Central memory CD8-positive, alpha-beta T cell (primary cell): Measurements from ENCODE around the gene SLC17A4.

Experiments used
- ATAC-seq: fragments of 150-1000 bp; cut with Tn5 transposase; replicated peaks from 2 replicates; pipeline ENCODE4 v1.10.0; 2022; ENCODE audit warnings: mild to moderate bottlenecking, moderate FRiP score, moderate number of reproducible peaks; ENCODE audit not compliant: poor library complexity, severe bottlenecking; ENCODE audit errors: extremely low read depth
- DNase-seq, 2 donors: peaks; one replicate each; pipeline ENCODE4 v3.0.0; 2021; ENCODE audit warnings: low spot score in 2 of 2
- H3K27ac Mint-ChIP-seq: one replicate; pipeline ENCODE4 v1.8.0; 2022; ENCODE audit warnings: low read depth, mild to moderate bottlenecking, moderate library complexity, mixed read lengths
- H3K27me3 Mint-ChIP-seq: one replicate; pipeline ENCODE4 v1.8.0; 2022; ENCODE audit warnings: mixed read lengths
- H3K36me3 Mint-ChIP-seq: one replicate; pipeline ENCODE4 v1.8.0; 2022; ENCODE audit warnings: mild to moderate bottlenecking, moderate library complexity, mixed read lengths; ENCODE audit not compliant: insufficient read depth
- H3K4me1 Mint-ChIP-seq: one replicate; pipeline ENCODE4 v1.8.0; 2022; ENCODE audit warnings: mixed read lengths
- H3K4me3 Mint-ChIP-seq: one replicate; pipeline ENCODE4 v1.8.0; 2022; ENCODE audit warnings: mild to moderate bottlenecking, moderate library complexity, mixed read lengths
- H3K9me3 Mint-ChIP-seq: one replicate; pipeline ENCODE4 v1.8.0; 2022; ENCODE audit warnings: mixed read lengths

SLC17A4 gene, protein sequence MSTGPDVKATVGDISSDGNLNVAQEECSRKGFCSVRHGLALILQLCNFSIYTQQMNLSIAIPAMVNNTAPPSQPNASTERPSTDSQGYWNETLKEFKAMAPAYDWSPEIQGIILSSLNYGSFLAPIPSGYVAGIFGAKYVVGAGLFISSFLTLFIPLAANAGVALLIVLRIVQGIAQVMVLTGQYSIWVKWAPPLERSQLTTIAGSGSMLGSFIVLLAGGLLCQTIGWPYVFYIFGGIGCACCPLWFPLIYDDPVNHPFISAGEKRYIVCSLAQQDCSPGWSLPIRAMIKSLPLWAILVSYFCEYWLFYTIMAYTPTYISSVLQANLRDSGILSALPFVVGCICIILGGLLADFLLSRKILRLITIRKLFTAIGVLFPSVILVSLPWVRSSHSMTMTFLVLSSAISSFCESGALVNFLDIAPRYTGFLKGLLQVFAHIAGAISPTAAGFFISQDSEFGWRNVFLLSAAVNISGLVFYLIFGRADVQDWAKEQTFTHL

DNA sequence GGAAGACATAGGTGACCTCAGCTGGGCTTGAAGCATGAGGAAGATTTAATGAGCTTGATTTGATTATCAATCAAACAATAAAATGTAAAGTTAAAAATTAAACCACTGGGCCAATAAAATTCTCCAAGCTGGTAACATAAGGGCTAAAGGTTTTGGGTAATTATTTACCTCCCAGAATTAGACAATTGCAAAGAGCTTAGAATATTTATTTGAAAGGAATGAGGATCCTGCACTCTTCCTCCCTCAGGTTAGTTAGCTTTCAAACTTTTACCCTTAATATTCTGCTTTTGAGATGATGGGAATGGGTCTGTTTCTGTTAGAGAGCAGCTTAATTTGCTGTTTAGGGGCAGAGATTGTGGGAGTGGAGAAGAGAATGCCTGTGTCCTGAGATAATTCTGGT, at the start of gene SLC17A4:
Gene SLC17A4 (plus strand): TSS at position 208 of the 400 bp plus-strand sequence. CDS start 7,221 bp downstream, outside the sequence.
- no peak within 1 kb of the TSS for H3K27ac Mint-ChIP-seq
- H3K4me3 Mint-ChIP-seq = no peak within 1 kb of the TSS
- no peaks in the 10 kb centered on the region for H3K4me1 Mint-ChIP-seq

DNA sequence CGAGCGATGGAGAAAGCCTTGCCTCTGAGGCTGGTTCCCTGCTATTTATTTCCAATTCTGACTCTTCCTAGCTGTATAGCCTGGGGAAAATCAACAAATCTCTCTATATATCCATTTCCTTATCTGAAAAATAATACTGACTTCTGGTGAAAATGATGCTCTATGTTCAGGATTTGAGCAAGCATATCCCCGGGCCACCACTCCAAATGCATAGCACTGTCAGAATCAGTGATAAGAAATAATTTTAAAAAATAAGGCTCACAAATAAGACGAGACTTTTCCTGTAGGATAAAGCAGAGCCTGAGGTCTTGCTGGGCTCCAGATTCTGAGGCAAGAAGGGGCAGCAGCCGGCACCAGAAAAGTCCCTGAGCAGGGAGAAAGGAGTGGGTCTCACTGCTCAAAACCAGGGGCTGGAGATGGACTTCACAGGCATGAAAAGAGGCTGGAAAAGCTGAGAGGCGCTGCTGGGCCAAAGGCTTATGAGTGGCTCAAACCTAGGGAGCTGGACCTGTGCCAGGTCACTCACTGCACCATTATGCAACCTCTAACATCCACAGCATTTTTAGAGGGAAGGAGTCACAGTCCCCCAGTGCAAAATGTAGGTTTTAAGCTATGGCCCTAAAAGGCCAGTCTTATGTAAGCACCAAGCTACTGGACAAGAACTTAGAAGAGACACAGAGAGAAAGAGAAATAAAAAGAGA, 48.1 kb upstream of the SLC17A4 start:
- H3K9me3 Mint-ChIP-seq = no peaks in the 10 kb centered on the region
- no peak overlapping the region for H3K27ac Mint-ChIP-seq
- no peak overlapping the region for H3K4me3 Mint-ChIP-seq
- DNase-seq = no peak
- peaks cover 17% of the 10 kb centered on the region for H3K27me3 Mint-ChIP-seq
- no peaks in the 10 kb centered on the region for H3K4me1 Mint-ChIP-seq
- ATAC-seq = no peak
- H3K36me3 Mint-ChIP-seq = no peaks in the 10 kb centered on the region

More for the DNA sequence above, at the start of gene SLC17A4:
- Mint-ChIP-seq H3K9me3 (no peaks in the 10 kb centered on the region), H3K27me3 (peaks cover 14% of the 10 kb centered on the region), H3K36me3 (no peaks in the 10 kb centered on the region)
- DNase-seq (no peak), ATAC-seq (no peak)

DNA sequence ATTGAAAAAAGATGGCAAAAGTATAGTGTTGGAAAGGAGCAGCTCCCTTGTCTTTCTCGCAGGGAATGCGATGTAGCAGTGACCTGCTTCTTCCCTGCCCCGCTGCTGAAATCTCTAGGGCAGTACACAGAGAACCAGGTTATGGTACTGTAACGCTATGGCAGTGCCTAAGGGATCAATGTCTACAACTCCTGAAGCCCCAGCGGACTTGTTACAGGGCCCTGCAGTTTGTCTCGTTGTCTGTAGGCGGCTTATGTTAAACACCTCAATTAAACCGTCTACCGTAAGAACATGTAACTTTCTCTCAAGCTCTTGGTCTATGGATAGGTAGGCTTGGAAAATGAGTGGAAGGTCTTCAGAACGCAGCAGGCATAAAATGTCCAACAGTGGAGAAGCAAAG, 44.8 kb upstream of the SLC17A4 start:
- no peaks in the 10 kb centered on the region for H3K4me1 Mint-ChIP-seq
- peaks cover 17% of the 10 kb centered on the region for H3K27me3 Mint-ChIP-seq
- no peaks in the 10 kb centered on the region for H3K36me3 Mint-ChIP-seq
- no peaks in the 10 kb centered on the region for H3K9me3 Mint-ChIP-seq
- no peak overlapping the region for H3K27ac Mint-ChIP-seq
- DNase-seq = no peak
- H3K4me3 Mint-ChIP-seq = no peak overlapping the region
- no peak for ATAC-seq

DNA sequence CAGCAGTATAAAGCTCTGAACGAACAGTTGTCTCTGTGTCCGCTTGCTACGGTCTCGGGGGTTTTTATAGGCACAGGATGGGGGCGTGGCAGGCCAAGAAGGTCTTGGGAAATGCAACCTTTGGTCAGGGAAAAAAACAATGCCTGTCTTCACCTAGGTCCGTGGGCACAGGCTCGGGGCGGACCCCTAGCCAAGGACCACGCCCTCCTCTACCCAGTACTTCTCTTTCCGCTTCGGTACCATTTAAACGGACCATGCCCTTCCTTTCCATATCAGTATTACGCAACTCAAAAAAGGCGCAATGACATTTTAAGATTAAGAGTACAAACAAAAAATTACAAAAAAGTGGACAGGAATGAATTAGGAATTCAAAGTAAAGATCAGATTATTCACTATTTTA, 44.3 kb upstream of the SLC17A4 start:
- DNase-seq (no peak), ATAC-seq (no peak)
- Mint-ChIP-seq H3K27ac (no peak overlapping the region), H3K4me3 (no peak overlapping the region), H3K9me3 (no peaks in the 10 kb centered on the region), H3K4me1 (no peaks in the 10 kb centered on the region), H3K36me3 (no peaks in the 10 kb centered on the region), H3K27me3 (peaks cover 17% of the 10 kb centered on the region)

DNA sequence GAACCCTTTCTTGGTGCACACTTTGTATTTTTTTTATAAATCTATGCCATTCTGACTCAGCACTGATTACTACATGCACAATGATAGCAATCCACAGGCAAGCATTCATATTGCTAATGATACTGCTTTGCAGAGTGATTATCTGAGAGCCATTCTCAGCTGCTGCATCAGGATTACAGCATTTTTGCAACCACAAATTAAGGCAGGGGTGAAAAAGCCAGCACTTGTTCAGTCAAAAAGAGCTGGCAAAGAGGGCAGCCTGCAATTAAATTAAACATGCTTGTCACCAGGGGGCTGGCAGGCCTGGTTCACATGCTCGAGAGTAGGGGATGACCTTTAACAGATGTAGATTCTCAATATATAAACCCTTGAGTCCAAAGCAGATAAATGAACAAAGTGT, 40.7 kb upstream of the SLC17A4 start:
- H3K27me3 Mint-ChIP-seq = peaks cover 22% of the 10 kb centered on the region
- H3K9me3 Mint-ChIP-seq = no peaks in the 10 kb centered on the region
- ATAC-seq (no peak), DNase-seq (no peak)
- H3K4me3 Mint-ChIP-seq = no peak overlapping the region
- no peaks in the 10 kb centered on the region for H3K36me3 Mint-ChIP-seq
- no peaks in the 10 kb centered on the region for H3K4me1 Mint-ChIP-seq
- no peak overlapping the region for H3K27ac Mint-ChIP-seq

DNA sequence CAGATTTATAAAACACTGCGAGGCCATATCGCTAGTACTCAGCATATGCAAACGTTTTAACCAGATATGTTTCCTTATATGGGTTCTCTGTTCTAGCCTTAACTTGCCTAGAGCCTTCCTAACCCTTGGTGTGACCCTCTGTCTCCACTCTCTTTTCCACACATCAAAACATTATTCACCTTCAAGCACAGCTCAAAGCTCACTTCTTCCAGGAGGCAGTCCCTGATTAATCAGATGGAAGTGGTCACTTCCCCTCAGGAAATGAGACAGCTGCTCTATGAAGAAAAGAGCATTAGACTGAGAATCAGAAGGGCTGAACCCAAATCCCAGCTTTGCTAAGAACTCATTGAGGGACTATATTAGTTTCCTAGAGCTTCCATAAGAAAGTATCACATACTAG, 39.8 kb upstream of the SLC17A4 start:
- Mint-ChIP-seq H3K27me3 (peaks cover 22% of the 10 kb centered on the region), H3K36me3 (no peaks in the 10 kb centered on the region), H3K9me3 (no peaks in the 10 kb centered on the region), H3K4me3 (no peak overlapping the region), H3K27ac (no peak overlapping the region), H3K4me1 (no peaks in the 10 kb centered on the region)
- no peak for ATAC-seq
- DNase-seq = no peak

DNA sequence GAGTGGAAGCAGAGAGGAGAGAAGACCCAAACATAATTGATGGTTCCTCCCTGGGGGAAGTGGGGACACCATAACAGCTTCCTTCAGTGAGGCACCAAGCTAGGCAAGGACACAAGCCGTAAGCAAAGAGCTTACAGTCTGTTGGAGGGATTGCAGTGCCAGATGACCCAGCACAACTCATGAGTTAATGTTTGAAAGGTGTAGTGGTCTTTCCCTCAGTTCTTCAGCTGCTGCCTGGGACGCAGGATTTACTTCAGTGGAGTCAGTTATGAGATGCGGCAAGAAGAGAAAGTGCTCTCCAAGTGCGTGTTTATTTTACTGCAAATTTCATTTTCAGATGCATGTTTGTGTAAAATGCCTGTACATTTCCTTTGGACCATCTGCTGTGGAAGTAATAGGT, 38.7 kb upstream of the SLC17A4 start:
- Mint-ChIP-seq H3K36me3 (no peaks in the 10 kb centered on the region), H3K27me3 (peaks cover 22% of the 10 kb centered on the region), H3K9me3 (no peaks in the 10 kb centered on the region), H3K4me1 (no peaks in the 10 kb centered on the region), H3K4me3 (no peak overlapping the region), H3K27ac (no peak overlapping the region)
- DNase-seq (no peak), ATAC-seq (no peak)

DNA sequence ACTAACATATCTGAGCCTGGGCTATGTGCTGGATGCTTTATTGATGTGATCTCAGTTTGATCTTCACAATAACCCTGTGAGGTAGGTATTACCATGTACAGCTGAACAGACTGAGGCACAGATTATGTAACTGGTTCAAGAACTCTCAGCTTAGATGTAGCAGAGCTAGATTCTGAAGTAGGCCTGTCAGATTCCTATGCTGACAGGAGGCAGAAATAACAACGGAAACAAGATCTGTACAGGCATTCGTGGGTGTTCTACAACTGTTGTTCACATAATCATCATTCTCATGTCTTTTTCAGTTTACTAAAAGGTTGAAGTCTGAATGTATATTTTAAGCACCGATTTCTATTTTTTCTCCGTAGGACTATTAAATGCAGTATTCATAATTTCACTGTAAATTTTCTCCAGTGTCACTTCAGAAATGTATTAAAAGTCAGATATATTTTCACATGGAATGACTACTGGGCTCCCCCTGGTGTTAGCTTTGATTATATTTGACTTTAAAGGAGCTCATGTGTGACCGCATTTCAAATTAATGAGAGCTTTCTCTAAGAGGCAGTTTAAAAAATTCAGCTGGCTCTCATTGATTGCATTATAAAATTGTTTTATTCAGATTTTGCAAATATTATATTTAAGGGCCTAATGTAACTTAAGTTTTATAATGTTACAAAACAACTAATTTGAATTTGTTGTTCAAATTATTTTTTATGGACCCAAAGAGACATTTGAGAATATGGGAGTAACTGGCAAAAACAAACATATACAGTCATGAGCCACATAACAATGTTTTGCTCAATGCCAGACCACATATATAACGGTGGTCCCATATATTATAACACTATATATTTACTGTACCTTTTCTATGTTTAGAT, 36.4 kb upstream of the SLC17A4 start:
- ATAC-seq (no peak), DNase-seq (no peak)
- Mint-ChIP-seq H3K9me3 (no peaks in the 10 kb centered on the region), H3K4me1 (no peaks in the 10 kb centered on the region), H3K36me3 (no peaks in the 10 kb centered on the region), H3K27me3 (peaks cover 34% of the 10 kb centered on the region), H3K27ac (no peak overlapping the region), H3K4me3 (no peak overlapping the region)

DNA sequence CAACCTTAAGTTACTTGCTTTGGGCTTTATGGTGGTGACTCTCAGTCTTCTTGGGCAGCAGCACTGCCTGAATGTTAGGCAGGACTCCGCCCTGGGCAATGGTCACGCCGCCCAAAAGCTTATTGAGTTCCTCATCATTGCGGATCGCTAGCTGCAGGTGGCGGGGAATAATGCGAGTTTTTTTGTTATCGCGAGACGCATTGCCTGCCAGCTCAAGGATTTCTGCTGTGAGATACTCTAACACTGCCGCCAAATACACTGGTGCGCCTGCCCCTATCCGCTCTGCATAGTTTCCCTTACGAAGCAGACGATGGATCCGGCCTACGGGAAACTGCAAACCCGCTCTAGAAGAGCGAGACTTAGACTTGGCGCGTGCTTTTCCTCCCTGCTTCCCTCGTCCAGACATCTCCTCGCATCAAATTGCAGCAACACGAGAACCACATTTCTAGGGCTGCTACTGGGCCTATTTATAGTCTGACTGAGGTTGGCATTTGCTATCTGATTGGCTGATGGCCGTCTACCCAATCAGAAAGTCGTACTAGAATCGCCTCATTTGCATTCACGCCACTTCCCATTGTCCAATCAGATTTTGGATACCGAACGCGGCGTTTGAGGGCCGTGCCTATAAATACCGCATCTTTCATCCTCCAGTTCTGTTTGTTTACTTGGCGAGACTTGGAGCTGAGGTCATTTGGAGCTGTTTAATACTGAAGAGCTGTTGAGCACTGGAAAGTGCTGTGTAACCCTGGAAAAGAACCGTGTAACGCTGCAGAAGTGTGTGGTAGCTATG, 28.2 kb upstream of the SLC17A4 start:
- ATAC-seq (no peak), DNase-seq (no peak)
- H3K27me3 Mint-ChIP-seq = peaks cover 68% of the 10 kb centered on the region
- no peaks in the 10 kb centered on the region for H3K4me1 Mint-ChIP-seq
- no peak overlapping the region for H3K27ac Mint-ChIP-seq
- no peak overlapping the region for H3K4me3 Mint-ChIP-seq
- H3K36me3 Mint-ChIP-seq = no peaks in the 10 kb centered on the region
- H3K9me3 Mint-ChIP-seq = no peaks in the 10 kb centered on the region

DNA sequence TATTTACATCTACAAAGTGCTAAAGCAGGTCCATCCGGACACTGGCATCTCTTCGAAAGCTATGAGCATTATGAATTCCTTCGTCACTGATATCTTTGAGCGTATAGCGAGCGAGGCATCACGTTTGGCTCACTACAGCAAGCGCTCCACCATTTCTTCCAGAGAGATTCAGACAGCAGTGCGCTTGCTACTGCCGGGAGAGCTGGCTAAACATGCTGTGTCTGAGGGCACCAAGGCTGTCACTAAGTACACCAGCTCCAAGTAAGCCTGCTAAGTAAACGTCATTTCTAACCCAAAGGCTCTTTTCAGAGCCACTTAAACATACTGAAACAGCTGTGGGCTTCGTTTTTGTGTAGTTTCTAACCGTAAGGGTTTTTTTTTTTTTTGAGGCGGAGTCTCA, 27.5 kb upstream of the SLC17A4 start:
- no peaks in the 10 kb centered on the region for H3K36me3 Mint-ChIP-seq
- H3K27ac Mint-ChIP-seq = no peak overlapping the region
- ATAC-seq (no peak), DNase-seq (no peak)
- no peaks in the 10 kb centered on the region for H3K9me3 Mint-ChIP-seq
- no peak overlapping the region for H3K4me3 Mint-ChIP-seq
- H3K27me3 Mint-ChIP-seq = peaks cover 69% of the 10 kb centered on the region
- no peaks in the 10 kb centered on the region for H3K4me1 Mint-ChIP-seq

DNA sequence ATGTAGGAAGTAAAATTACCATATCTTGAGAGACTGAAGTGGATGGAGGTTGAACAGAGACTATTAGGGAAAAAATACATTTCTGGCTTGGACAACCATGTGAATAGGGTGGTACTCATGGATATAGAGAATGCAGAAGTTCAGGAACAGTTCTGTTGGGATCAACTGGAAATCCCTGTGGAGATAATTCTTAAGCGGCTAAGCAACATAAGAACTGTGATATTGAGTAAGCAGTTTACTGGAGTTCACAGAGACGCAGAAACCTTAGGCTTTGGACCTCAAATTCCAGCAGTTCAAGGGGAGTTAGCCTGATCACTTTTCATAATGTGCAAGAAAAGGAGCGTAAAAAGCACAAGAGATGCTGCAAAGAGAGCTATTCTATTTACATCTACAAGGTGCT, 23.6 kb upstream of the SLC17A4 start:
- ATAC-seq (no peak), DNase-seq (no peak)
- H3K27ac Mint-ChIP-seq = no peak overlapping the region
- no peaks in the 10 kb centered on the region for H3K36me3 Mint-ChIP-seq
- no peak overlapping the region for H3K4me3 Mint-ChIP-seq
- no peaks in the 10 kb centered on the region for H3K9me3 Mint-ChIP-seq
- peaks cover 84% of the 10 kb centered on the region for H3K27me3 Mint-ChIP-seq
- H3K4me1 Mint-ChIP-seq = no peaks in the 10 kb centered on the region

DNA sequence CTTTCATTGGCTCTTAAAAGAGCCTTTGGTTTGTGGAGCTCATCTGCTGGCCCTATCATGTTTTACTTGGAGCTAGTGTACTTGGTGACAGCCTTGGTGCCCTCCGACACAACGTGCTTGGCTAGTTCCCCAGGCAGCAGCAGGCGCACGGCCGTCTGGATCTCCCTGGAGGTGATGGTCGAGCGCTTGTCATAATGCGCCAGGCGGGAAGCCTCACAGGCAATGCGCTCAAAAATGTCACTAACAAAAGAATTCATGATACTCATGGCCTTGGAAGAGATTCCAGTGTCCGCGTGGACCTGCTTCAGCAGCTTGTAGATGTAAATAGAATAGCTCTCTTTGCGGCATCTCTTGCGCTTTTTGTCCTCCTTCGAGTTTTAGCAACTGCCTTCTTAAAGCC, 22.8 kb upstream of the SLC17A4 start:
- H3K4me3 Mint-ChIP-seq = no peak overlapping the region
- H3K9me3 Mint-ChIP-seq = no peaks in the 10 kb centered on the region
- DNase-seq (no peak), ATAC-seq (no peak)
- no peak overlapping the region for H3K27ac Mint-ChIP-seq
- H3K4me1 Mint-ChIP-seq = no peaks in the 10 kb centered on the region
- no peaks in the 10 kb centered on the region for H3K36me3 Mint-ChIP-seq
- H3K27me3 Mint-ChIP-seq = peaks cover 84% of the 10 kb centered on the region
